Skeletal muscle tissue (tissue), 4 donors: Measurements from ENCODE around the gene GATAD2B. TPM values are rescaled to one million over a fixed set of nuclear protein-coding genes. Genes with fewer than 3 reads are reported as not detected.

Source experiments
- H3K27ac ChIP-seq: one replicate; pipeline ENCODE4 v1.7.0; 2013; ENCODE audit warnings: mild to moderate bottlenecking, low read depth, low read length, inconsistent platforms
- H3K27me3 ChIP-seq, 3 donors: one replicate each; pipeline ENCODE4 v1.7.0; 2013; ENCODE audit warnings: low read length in 3 of 3; ENCODE audit not compliant: control insufficient read depth in 3 of 3, insufficient read depth in 3 of 3
- H3K36me3 ChIP-seq, 3 donors: one replicate each; pipeline ENCODE4 v1.7.0; 2013; ENCODE audit warnings: low read length in 3 of 3; ENCODE audit not compliant: control insufficient read depth in 3 of 3, insufficient read depth in 3 of 3
- H3K4me1 ChIP-seq, 3 donors: one replicate each; pipeline ENCODE4 v1.7.0; 2013; ENCODE audit warnings: low read length in 3 of 3, mild to moderate bottlenecking in 3 of 3; ENCODE audit not compliant: control insufficient read depth in 3 of 3, insufficient read depth in 3 of 3
- H3K4me3 ChIP-seq, 3 donors: one replicate each; pipeline ENCODE4 v1.7.0; 2013; ENCODE audit warnings: low read length in 3 of 3
- H3K9ac ChIP-seq, 3 donors: one replicate each; pipeline ENCODE4 v1.7.0; 2013; ENCODE audit warnings: low read length in 3 of 3, mild to moderate bottlenecking in 3 of 3, moderate library complexity in 2 of 3, low read depth in 1 of 3
- H3K9me3 ChIP-seq, 3 donors: one replicate each; pipeline ENCODE4 v1.7.0; 2013; ENCODE audit warnings: low read length in 3 of 3; ENCODE audit not compliant: control insufficient read depth in 3 of 3
- total RNA-seq: library from RNA; depleted of rRNA; stranded (reverse); fragments of >200 nt; gene quantifications from one replicate; pipeline ENCODE4 v1.2.3, GENCODE V29; 2014
- donor health status: Osteomylitis.

Gene GATAD2B
- 6.3 TPM for total RNA-seq

- Histone ChIP-seq H3K27ac (peak within 1 kb of the TSS; percentile 69), H3K27me3 (no peaks in the 10 kb centered on the region), H3K36me3 (no peaks in the 10 kb centered on the region), H3K9me3 (no peaks in the 10 kb centered on the region), H3K9ac (peak within 1 kb of the TSS; percentile 82 to 93 (median 92)), H3K4me3 (peak within 1 kb of the TSS; percentile 80 to 97 (median 97)), H3K4me1 (peaks cover 33 to 40% (median 34%) of the 10 kb centered on the region in 3 donors)
Observed at GRCh38 chr1:153922972-153923925, at the start of gene GATAD2B. GATAD2B (minus strand) TSS chr1:153922972; CDS start chr1:153828347, 94,625 bp downstream.

GRCh38 chr1:153970346-153970745 is 47.6 kb upstream of the GATAD2B start:
- Histone ChIP-seq H3K36me3 (peaks cover 14 to 24% (median 24%) of the 10 kb centered on the region in 3 donors), H3K27me3 (no peaks in the 10 kb centered on the region), H3K4me3 (no peak overlapping the region)

GRCh38 chr1:153968972-153969371 is 46.2 kb upstream of the GATAD2B start:
- H3K27me3 ChIP-seq: no peaks in the 10 kb centered on the region
- peaks cover 4 to 15% (median 14%) of the 10 kb centered on the region in 3 donors for H3K36me3 ChIP-seq
- peaks cover 21 to 34% (median 27%) of the 10 kb centered on the region in 3 donors for H3K4me1 ChIP-seq
- H3K9ac ChIP-seq: no peak overlapping the region
- no peak overlapping the region for H3K27ac ChIP-seq
- H3K9me3 ChIP-seq: no peaks in the 10 kb centered on the region
- H3K4me3 ChIP-seq: peak overlapping the region in 1 of 3 donors; percentile 93

More at GRCh38 chr1:153970346-153970745, 47.6 kb upstream of the GATAD2B start:
- Histone ChIP-seq H3K9ac (no peak overlapping the region), H3K4me1 (peaks cover 17 to 31% (median 23%) of the 10 kb centered on the region in 3 donors), H3K27ac (no peak overlapping the region), H3K9me3 (no peaks in the 10 kb centered on the region)

GRCh38 chr1:153968408-153968807 is 45.6 kb upstream of the GATAD2B start:
- Histone ChIP-seq H3K4me1 (peaks cover 24 to 37% (median 30%) of the 10 kb centered on the region in 3 donors), H3K36me3 (peaks cover 0 to 10% (median 8%) of the 10 kb centered on the region in 3 donors), H3K9me3 (no peaks in the 10 kb centered on the region), H3K27ac (peak overlapping the region; percentile 90), H3K4me3 (peak overlapping the region; percentile 70 to 93 (median 83)), H3K9ac (peak overlapping the region; percentile 80 to 94 (median 92)), H3K27me3 (no peaks in the 10 kb centered on the region)

GRCh38 chr1:153968000-153968363 is 45.2 kb upstream of the GATAD2B start:
- peaks cover 0 to 7% (median 5%) of the 10 kb centered on the region in 3 donors for H3K36me3 ChIP-seq
- peak overlapping the region; percentile 90 for H3K27ac ChIP-seq
- peak overlapping the region; percentile 80 to 94 (median 92) for H3K9ac ChIP-seq
- no peaks in the 10 kb centered on the region for H3K27me3 ChIP-seq
- H3K4me1 ChIP-seq: peaks cover 26 to 39% (median 31%) of the 10 kb centered on the region in 3 donors
- H3K9me3 ChIP-seq: no peaks in the 10 kb centered on the region
- H3K4me3 ChIP-seq: peak overlapping the region; percentile 70 to 93 (median 83)

GRCh38 chr1:153967107-153967999 is 44.6 kb upstream of the GATAD2B start, which contains the start of gene CREB3L4:
CREB3L4 (plus strand) TSS chr1:153967902; CDS start chr1:153968526, 624 bp downstream.
- Histone ChIP-seq H3K36me3 (peaks cover 0 to 4% (median 2%) of the 10 kb centered on the region in 3 donors), H3K9ac (peak within 1 kb of the TSS; percentile 80 to 94 (median 92)), H3K4me1 (peaks cover 32 to 46% (median 37%) of the 10 kb centered on the region in 3 donors), H3K4me3 (peak within 1 kb of the TSS; percentile 70 to 93 (median 83)), H3K27me3 (no peaks in the 10 kb centered on the region), H3K27ac (peak within 1 kb of the TSS; percentile 90), H3K9me3 (no peaks in the 10 kb centered on the region)

GRCh38 chr1:153963850-153964331 is 41.1 kb upstream of the GATAD2B start:
- Histone ChIP-seq H3K4me1 (peaks cover 65 to 76% (median 69%) of the 10 kb centered on the region in 3 donors), H3K4me3 (peak overlapping the region; percentile 79 to 94 (median 93)), H3K27me3 (no peaks in the 10 kb centered on the region), H3K27ac (peak overlapping the region; percentile 94), H3K9ac (peak overlapping the region; percentile 85 to 92 (median 91)), H3K36me3 (peaks cover 12 to 19% (median 18%) of the 10 kb centered on the region in 3 donors), H3K9me3 (no peaks in the 10 kb centered on the region)

- Histone ChIP-seq H3K36me3 (peaks cover 12 to 19% (median 18%) of the 10 kb centered on the region in 3 donors), H3K4me1 (peaks cover 61 to 73% (median 65%) of the 10 kb centered on the region in 3 donors), H3K27ac (peak within 1 kb of the TSS; percentile 94), H3K9ac (peak within 1 kb of the TSS; percentile 85 to 92 (median 91)), H3K27me3 (no peaks in the 10 kb centered on the region), H3K9me3 (no peaks in the 10 kb centered on the region), H3K4me3 (peak within 1 kb of the TSS; percentile 79 to 94 (median 93))
Observed at GRCh38 chr1:153963030-153963849, 40.5 kb upstream of the GATAD2B start, which contains the start of gene SLC39A1. SLC39A1 (minus strand) TSS chr1:153963537; CDS start chr1:153962715, 822 bp downstream.
